GM12801 (cell line): ENCODE results near the gene EIF4ENIF1.

Experiments used
- CTCF ChIP-seq: IDR thresholded peaks from one replicate; pipeline ENCODE4 v1.5.1; 2011; ENCODE audit warnings: control low read depth; ENCODE audit not compliant: insufficient read length; ENCODE audit errors: extremely low read depth

Gene EIF4ENIF1

GRCh38 chr22:31496735-31497146 is 7.1 kb upstream of the EIF4ENIF1 start:
- TF ChIP-seq CTCF = no peak

GRCh38 chr22:31496007-31496734 is 6.5 kb upstream of the EIF4ENIF1 start, which contains the start of gene SFI1:
SFI1 (plus strand) TSS chr22:31496536; CDS start chr22:31508285, 11,749 bp downstream.
- no peak for TF ChIP-seq CTCF

- TF ChIP-seq CTCF = no peak
Measured at GRCh38 chr22:31495343-31495742, 5.7 kb upstream of the EIF4ENIF1 start.

GRCh38 chr22:31492151-31492550 is 2.5 kb upstream of the EIF4ENIF1 start:
- no peak for TF ChIP-seq CTCF

GRCh38 chr22:31491218-31491962 is 1.7 kb upstream of the EIF4ENIF1 start:
- TF ChIP-seq CTCF = no peak

- TF ChIP-seq CTCF = no peak
Measured at GRCh38 chr22:31490496-31490925, 869 bp upstream of the EIF4ENIF1 start.

- no peak for TF ChIP-seq CTCF
Measured at GRCh38 chr22:31488988-31489617, 539 bp downstream of the EIF4ENIF1 start.
